A673 (cell line): ENCODE results near the gene PGAP3. TPM values are rescaled to one million over a fixed set of nuclear protein-coding genes. Genes with fewer than 3 reads are reported as not detected.
"Not testable (repeated sequence)": the region's sequence is repeated elsewhere in the genome, so short reads cannot be mapped to it uniquely, and the experiment has no call there.

Experiments
- BruUV-seq: library from RNA; stranded (reverse); fragments of 400-500 nt; replicated peaks from 2 replicates; lab custom pipeline; 2021; lab: Mats Ljungman, UMichigan
- CTCF ChIA-PET: fragments of 300-600 bp; sonication (Branson Sonifier 250); formaldehyde crosslinking; loops from one replicate; lab custom pipeline; 2022; ENCODE audit warnings: antibody characterized with exemption; lab: Charles Lee
- POLR2A ChIA-PET: fragments of 300-600 bp; sonication (Branson Sonifier 250); formaldehyde crosslinking; loops from one replicate; lab custom pipeline; 2022; ENCODE audit warnings: antibody characterized with exemption; ENCODE audit not compliant: low non-redundant PET; lab: Charles Lee
- DNase-seq: peaks from one replicate; pipeline ENCODE4 v3.0.0-alpha.2; 2015; ENCODE audit warnings: low spot score
- H3K27ac ChIP-seq: fragments of 200-600 bp; sonication (generic); 2 replicates; pipeline ENCODE4 v1.5.1; 2016; ENCODE audit warnings: mixed run types, low read depth, mild to moderate bottlenecking, mixed read lengths, antibody characterized with exemption, low read length; ENCODE audit not compliant: poor library complexity, severe bottlenecking
- H3K27me3 ChIP-seq: fragments of 200-600 bp; sonication (generic); replicated peaks from 2 replicates; pipeline ENCODE4 v1.6.1; 2017; ENCODE audit warnings: mixed run types, low read depth, mild to moderate bottlenecking, mixed read lengths, antibody characterized with exemption, low read length; ENCODE audit not compliant: insufficient read depth, poor library complexity
- H3K36me3 ChIP-seq: fragments of 200-600 bp; sonication (generic); 2 replicates; pipeline ENCODE4 v1.6.1; 2016; ENCODE audit warnings: mixed run types, mild to moderate bottlenecking, mixed read lengths, antibody characterized with exemption, low read length; ENCODE audit not compliant: insufficient read depth, poor library complexity, severe bottlenecking
- H3K4me1 ChIP-seq: fragments of 200-600 bp; sonication (generic); 2 replicates; pipeline ENCODE4 v1.6.1; 2017; ENCODE audit warnings: mixed run types, mild to moderate bottlenecking, mixed read lengths, antibody characterized with exemption, low read length; ENCODE audit not compliant: insufficient read depth, poor library complexity, severe bottlenecking
- H3K4me3 ChIP-seq: fragments of 200-600 bp; sonication (generic); 2 replicates; pipeline ENCODE4 v1.5.1; 2016; ENCODE audit warnings: low read depth, mixed run types, mild to moderate bottlenecking, mixed read lengths, low read length; ENCODE audit not compliant: poor library complexity, severe bottlenecking
- H3K9me3 ChIP-seq: fragments of 200-600 bp; sonication (generic); 2 replicates; pipeline ENCODE4 v1.6.1; 2016; ENCODE audit warnings: mixed run types, low read depth, mild to moderate bottlenecking, mixed read lengths, antibody characterized with exemption, low read length; ENCODE audit not compliant: poor library complexity, severe bottlenecking
- EZH2 ChIP-seq: fragments of 200-600 bp; sonication (generic); IDR thresholded peaks from 2 replicates; pipeline ENCODE4 v1.6.1; 2017; ENCODE audit warnings: borderline replicate concordance, low read depth, mild to moderate bottlenecking, mixed read lengths, antibody characterized with exemption, low read length; ENCODE audit not compliant: poor library complexity, severe bottlenecking
- intact Hi-C: fragments of 100-400 bp; cut with micrococcal nuclease; formaldehyde crosslinking; loops from one replicate; pipeline ENCODE4 v1.10.0; 2022; ENCODE audit not compliant: unreplicated experiment
- total RNA-seq: library from RNA; stranded (reverse); gene quantifications from 2 replicates; pipeline ENCODE4 v1.2.3, GENCODE V29; 2021
- TF ChIP-seq, protein P1 (sequence below): fragments of 300-800, 200-600 bp; sonication (generic); conservative IDR thresholded peaks from 2 replicates; pipeline ENCODE4 v1.5.1; 2017; ENCODE audit warnings: low read depth, mild to moderate bottlenecking, antibody characterized with exemption, low read length, moderate library complexity, mixed read lengths

The PGAP3 gene
- total RNA-seq, 1 experiment from 2014 or later: 3.6 TPM

DNA sequence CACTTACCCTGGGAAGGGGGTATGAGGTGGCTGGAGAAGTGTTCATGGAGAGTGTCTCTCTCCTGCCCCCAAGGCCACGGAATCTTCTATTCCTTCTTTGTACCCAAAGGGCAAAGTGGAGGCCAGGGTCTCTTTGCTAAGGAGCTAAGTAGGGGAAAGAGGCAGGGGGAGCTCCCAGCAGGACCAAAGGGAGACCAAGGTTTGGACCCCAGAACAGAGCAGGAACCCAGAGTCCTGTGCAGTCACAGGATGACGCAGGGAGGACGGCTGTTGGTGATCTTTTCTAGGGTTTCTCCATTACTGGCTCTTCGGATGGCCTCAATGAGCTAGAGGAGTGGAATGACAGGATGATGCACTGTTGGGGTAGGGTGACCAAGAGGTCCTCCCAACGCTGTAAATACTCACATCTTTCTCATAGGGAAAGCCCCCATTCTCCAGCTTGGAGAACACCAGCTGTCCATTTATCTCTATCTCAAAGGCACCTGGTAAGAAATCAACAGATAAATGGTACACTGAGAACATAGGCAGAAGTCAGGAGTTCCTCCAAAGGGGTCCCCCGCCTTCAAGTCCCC, 41.5 kb upstream of the PGAP3 start:
- Histone ChIP-seq H3K27me3 (no peaks in the 10 kb centered on the region), H3K27ac (no peak overlapping the region), H3K9me3 (no peaks in the 10 kb centered on the region), H3K4me3 (peak overlapping the region; percentile 60), H3K4me1 (no peaks in the 10 kb centered on the region), H3K36me3 (no peaks in the 10 kb centered on the region)
- intact Hi-C loops: no loop called here
- no peak for DNase-seq
- ChIA-PET POLR2A (interaction anchor here (0.5 kb wide), 1 partner anchor 29 kb away, joined by 3 read pairs; no protein-coding TSS in a partner anchor), CTCF (no interaction called here)
- TF ChIP-seq EZH2: no peak
- TF ChIP-seq, protein P1, sequence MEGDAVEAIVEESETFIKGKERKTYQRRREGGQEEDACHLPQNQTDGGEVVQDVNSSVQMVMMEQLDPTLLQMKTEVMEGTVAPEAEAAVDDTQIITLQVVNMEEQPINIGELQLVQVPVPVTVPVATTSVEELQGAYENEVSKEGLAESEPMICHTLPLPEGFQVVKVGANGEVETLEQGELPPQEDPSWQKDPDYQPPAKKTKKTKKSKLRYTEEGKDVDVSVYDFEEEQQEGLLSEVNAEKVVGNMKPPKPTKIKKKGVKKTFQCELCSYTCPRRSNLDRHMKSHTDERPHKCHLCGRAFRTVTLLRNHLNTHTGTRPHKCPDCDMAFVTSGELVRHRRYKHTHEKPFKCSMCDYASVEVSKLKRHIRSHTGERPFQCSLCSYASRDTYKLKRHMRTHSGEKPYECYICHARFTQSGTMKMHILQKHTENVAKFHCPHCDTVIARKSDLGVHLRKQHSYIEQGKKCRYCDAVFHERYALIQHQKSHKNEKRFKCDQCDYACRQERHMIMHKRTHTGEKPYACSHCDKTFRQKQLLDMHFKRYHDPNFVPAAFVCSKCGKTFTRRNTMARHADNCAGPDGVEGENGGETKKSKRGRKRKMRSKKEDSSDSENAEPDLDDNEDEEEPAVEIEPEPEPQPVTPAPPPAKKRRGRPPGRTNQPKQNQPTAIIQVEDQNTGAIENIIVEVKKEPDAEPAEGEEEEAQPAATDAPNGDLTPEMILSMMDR: no peak
- BruUV-seq: no TSS peak

- POLR2A ChIA-PET: no interaction called here
- Histone ChIP-seq H3K9me3 (no peaks in the 10 kb centered on the region), H3K4me3 (no peak overlapping the region), H3K4me1 (no peaks in the 10 kb centered on the region), H3K27ac (no peak overlapping the region), H3K27me3 (no peaks in the 10 kb centered on the region), H3K36me3 (no peaks in the 10 kb centered on the region)
- no peak for TF ChIP-seq EZH2
- TF ChIP-seq, protein P1: no peak
- CTCF ChIA-PET: no interaction called here
- intact Hi-C loops: no loop called here
- no peak for DNase-seq
- BruUV-seq: no TSS peak
Observed at GRCh38 chr17:39727556-39727955, 39.7 kb upstream of the PGAP3 start.

DNA sequence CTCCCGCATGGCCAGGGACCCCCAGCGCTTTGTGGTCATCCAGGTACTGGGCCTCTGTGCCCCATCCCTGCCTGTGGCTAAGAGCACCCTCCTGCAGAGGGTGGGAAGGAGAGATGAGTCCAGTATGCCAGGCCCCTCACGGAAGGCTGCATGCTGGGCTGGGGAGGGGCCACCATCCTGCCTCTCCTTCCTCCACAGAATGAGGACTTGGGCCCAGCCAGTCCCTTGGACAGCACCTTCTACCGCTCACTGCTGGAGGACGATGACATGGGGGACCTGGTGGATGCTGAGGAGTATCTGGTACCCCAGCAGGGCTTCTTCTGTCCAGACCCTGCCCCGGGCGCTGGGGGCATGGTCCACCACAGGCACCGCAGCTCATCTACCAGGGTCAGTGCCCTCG, 38.8 kb upstream of the PGAP3 start:
- BruUV-seq: no TSS peak
- POLR2A ChIA-PET: no interaction called here
- no peaks in the 10 kb centered on the region for H3K9me3 ChIP-seq
- no peak overlapping the region for H3K4me3 ChIP-seq
- CTCF ChIA-PET: no interaction called here
- TF ChIP-seq, protein P1: no peak
- no peak for TF ChIP-seq EZH2
- DNase-seq: no peak
- H3K36me3 ChIP-seq: no peaks in the 10 kb centered on the region
- H3K27me3 ChIP-seq: no peaks in the 10 kb centered on the region
- intact Hi-C loops: no loop called here
- no peaks in the 10 kb centered on the region for H3K4me1 ChIP-seq
- H3K27ac ChIP-seq: no peak overlapping the region

- H3K27me3 ChIP-seq, BruUV-seq, CTCF ChIA-PET, H3K36me3 ChIP-seq, H3K9me3 ChIP-seq, H3K4me3 ChIP-seq, H3K27ac ChIP-seq, intact Hi-C loops, H3K4me1 ChIP-seq, POLR2A ChIA-PET, DNase-seq: not testable (repeated sequence)
Observed at GRCh38 chr17:39725923-39726322, 38.1 kb upstream of the PGAP3 start.
